ENCODE results near the gene MPC2. TPM values are rescaled to one million over a fixed set of nuclear protein-coding genes. Genes with fewer than 3 reads are reported as not detected.
"Not testable (repeated sequence)": the region's sequence is repeated elsewhere in the genome, so short reads cannot be mapped to it uniquely, and the experiment has no call there.

The MPC2 gene
- total and polyA plus RNA-seq, 2 of the 8 experiments (the other 6 are each of a cell fraction or from before 2014, with no cell fraction given), result 18.6 to 40.9 TPM

- H3K23ac ChIP-seq (ENCODE audit: insufficient read length); H4K91ac ChIP-seq (replicated peaks; ENCODE audit: insufficient read length, low read length); H3K4me2 ChIP-seq (ENCODE audit: insufficient read depth in 1 of 2, low read depth in 2 of 2, low read length in 2 of 2); DNase-seq (ENCODE audit: low read depth in 1 of 2, low spot score in 2 of 2); H3K56ac ChIP-seq (replicated peaks; ENCODE audit: insufficient read length, low read depth, low read length); H3K27ac ChIP-seq (ENCODE audit: low read depth, low read length); H3K79me2 ChIP-seq (ENCODE audit: control insufficient read depth in 1 of 2, insufficient read depth in 2 of 2, low read length in 2 of 2); H2BK15ac ChIP-seq (ENCODE audit: low read length); H4K5ac ChIP-seq (ENCODE audit: insufficient read length, low read depth, low read length); H3K14ac ChIP-seq (ENCODE audit: insufficient read length); H4K20me1 ChIP-seq (replicated peaks in 1 of 2; ENCODE audit: control insufficient read depth in 1 of 2, insufficient read depth in 2 of 2, low read length in 2 of 2); H3K18ac ChIP-seq (ENCODE audit: extremely low read depth, low read length); FAIRE-seq; H2BK12ac ChIP-seq (ENCODE audit: low read depth, low read length); H3K36me3 ChIP-seq (ENCODE audit: control insufficient read depth in 2 of 4, insufficient read depth in 4 of 4, low read length in 3 of 4); H3K9me3 ChIP-seq (ENCODE audit: insufficient read depth in 2 of 2, low read depth in 1 of 2, low read length in 1 of 2); H4K8ac ChIP-seq (ENCODE audit: extremely low read depth, insufficient read depth, low read length); H3K4me3 ChIP-seq (ENCODE audit: extremely low read depth in 1 of 4, insufficient read depth in 2 of 4, low read depth in 3 of 4, low read length in 4 of 4); H3K23me2 ChIP-seq (ENCODE audit: low read depth, low read length); H2AFZ ChIP-seq (ENCODE audit: low read length); H3K27me3 ChIP-seq (replicated peaks in 1 of 4; ENCODE audit: control insufficient read depth in 3 of 4, extremely low read depth in 1 of 4, insufficient read depth in 3 of 4, low read length in 3 of 4); H3K9ac ChIP-seq (replicated peaks in 1 of 4; ENCODE audit: extremely low read depth in 1 of 4, low read depth in 3 of 4, low read length in 3 of 4); H2BK5ac ChIP-seq (ENCODE audit: low read depth, low read length); H2BK120ac ChIP-seq (replicated peaks; ENCODE audit: low read depth, low read length); H2BK20ac ChIP-seq (ENCODE audit: low read length); H3K79me1 ChIP-seq (ENCODE audit: low read depth, low read length); H2AK5ac ChIP-seq (ENCODE audit: low read depth, low read length); H3K4me1 ChIP-seq (replicated peaks in 1 of 4; ENCODE audit: control insufficient read depth in 3 of 4, insufficient read depth in 4 of 4, low read length in 3 of 4); POLR2A ChIA-PET (ENCODE audit: partially characterized antibody); H3K4ac ChIP-seq (replicated peaks; ENCODE audit: insufficient read length, low read depth, low read length): not testable (repeated sequence)
- 94% methylated on average over 8 of the region's 8 CpGs; no CpG with 5 or more reads in 1 of the 2 experiments for WGBS, 2 experiments (ENCODE audit: extremely low coverage in 1 of 2, insufficient coverage in 1 of 2, insufficient read length in 1 of 2, insufficient replicate concordance in 2 of 2, low coverage in 1 of 2, low lambda C conversion rate in 2 of 2, missing lambda C conversion rate in 1 of 2)
- CTCF ChIA-PET (ENCODE audit: partially characterized antibody), result interaction anchor here (0.6 to 0.8 kb wide), 2 partner anchors 98 to 444 kb away, joined by 3 read pairs; no protein-coding TSS in a partner anchor
These were observed 70.0 kb downstream of the MPC2 start for GRCh38 chr1:167866739-167867414.

Other genes starting within 250 kb of the MPC2 start
- gene MPZL1, start 215.1 kb downstream of the MPC2 start, total RNA-seq (2021; fragmentation: NEBNext Ultra II Directional; extraction: Animal tissue kit (Norgen Biotek cat#: 25700)), result 120 and 128 TPM in 2 replicates
- gene MPZL1, start 215.1 kb downstream of the MPC2 start, polyA plus RNA-seq (2011; rRNA removed), result 31.1 and 37.8 TPM in 2 replicates
- not detected in 2 replicates for gene ADCY10, start 22.9 kb downstream of the MPC2 start, total RNA-seq (2021; fragmentation: NEBNext Ultra II Directional; extraction: Animal tissue kit (Norgen Biotek cat#: 25700))
- gene ADCY10, start 22.9 kb downstream of the MPC2 start, polyA plus RNA-seq (2011; rRNA removed), result 0.02 TPM in 1 of 2 replicates, not detected in the other
- 16.5 and 17.4 TPM in 2 replicates for gene DCAF6, start 389 bp downstream of the MPC2 start, total RNA-seq (2021; fragmentation: NEBNext Ultra II Directional; extraction: Animal tissue kit (Norgen Biotek cat#: 25700))
- gene DCAF6, start 389 bp downstream of the MPC2 start, polyA plus RNA-seq (2011; rRNA removed), result 10.0 and 12.3 TPM in 2 replicates
- 16.8 and 17.3 TPM in 2 replicates for gene GPR161, start 199.9 kb upstream of the MPC2 start, total RNA-seq (2021; fragmentation: NEBNext Ultra II Directional; extraction: Animal tissue kit (Norgen Biotek cat#: 25700))
- 13.7 and 17.6 TPM in 2 replicates for gene GPR161, start 199.9 kb upstream of the MPC2 start, polyA plus RNA-seq (2011; rRNA removed)
- gene TIPRL, start 241.9 kb upstream of the MPC2 start, total RNA-seq (2021; fragmentation: NEBNext Ultra II Directional; extraction: Animal tissue kit (Norgen Biotek cat#: 25700)), result 23.8 and 27.4 TPM in 2 replicates
- gene TIPRL, start 241.9 kb upstream of the MPC2 start, polyA plus RNA-seq (2011; rRNA removed), result 4.8 and 8.1 TPM in 2 replicates